ENCODE measurements around the gene NEAT1. TPM values are rescaled to one million over a fixed set of nuclear protein-coding genes. Genes with fewer than 3 reads are reported as not detected.
"Not testable (repeated sequence)": the region's sequence is repeated elsewhere in the genome, so short reads cannot be mapped to it uniquely, and the experiment has no call there.

The NEAT1 gene
- total RNA-seq, 1 donor from 2014 or later, result 425 TPM

DNA sequence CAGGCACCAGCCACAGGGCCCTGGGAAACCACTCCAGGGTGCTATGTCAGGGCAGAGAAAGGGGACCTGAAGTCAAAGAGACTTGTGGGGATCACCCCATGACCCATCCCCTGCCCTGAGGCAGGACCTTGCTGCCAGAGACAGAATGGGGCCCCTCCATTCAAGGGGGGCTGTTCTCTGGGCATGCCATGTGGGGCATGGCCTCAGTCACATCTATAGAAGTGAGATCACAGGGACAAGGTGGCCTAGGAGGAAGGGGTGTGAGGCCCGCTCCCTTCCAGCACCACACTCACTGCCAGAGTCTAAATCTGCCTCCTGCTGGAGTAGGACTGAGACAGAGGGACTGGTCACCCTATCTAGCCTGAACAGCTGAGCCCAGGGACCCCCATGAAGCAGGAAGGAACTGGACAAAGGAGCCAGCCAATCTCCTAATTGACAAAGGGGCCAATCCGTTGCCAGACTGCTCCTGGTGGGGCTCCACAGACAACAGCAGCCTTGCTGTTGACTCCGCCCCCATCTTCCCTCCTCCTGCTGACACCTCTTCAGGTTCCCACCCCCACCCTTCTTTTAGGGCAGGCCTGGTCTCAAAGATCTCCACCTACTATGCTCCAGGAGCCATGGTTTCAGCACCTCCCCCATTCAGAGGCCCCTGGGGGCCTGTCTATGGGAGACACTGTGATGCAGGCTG lies 26.0 kb downstream of the NEAT1 start:
- DNase-seq (ENCODE audit: extremely low read depth, low read depth, low spot score), result no peak

DNA sequence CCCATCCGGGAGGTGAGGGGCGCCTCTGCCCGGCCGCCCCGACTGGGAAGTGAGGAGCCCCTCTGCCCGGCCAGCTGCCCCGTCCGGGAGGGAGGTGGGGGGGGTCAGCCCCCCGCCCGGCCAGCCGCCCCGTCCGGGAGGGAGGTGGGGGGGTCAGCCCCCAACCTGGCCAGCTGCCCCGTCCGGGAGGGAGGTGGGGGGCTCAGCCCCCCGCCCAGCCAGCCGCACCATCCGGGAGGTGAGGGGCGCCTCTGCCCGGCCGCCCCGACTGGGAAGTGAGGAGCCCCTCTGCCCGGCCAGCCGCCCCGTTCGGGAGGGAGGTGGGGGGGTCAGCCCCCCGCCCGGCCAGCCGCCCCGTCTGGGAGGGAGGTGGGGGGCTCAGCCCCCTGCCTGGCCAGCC lies 28.7 kb downstream of the NEAT1 start:
- DNase-seq (ENCODE audit: extremely low read depth, low read depth, low spot score), result not testable (repeated sequence)

DNA sequence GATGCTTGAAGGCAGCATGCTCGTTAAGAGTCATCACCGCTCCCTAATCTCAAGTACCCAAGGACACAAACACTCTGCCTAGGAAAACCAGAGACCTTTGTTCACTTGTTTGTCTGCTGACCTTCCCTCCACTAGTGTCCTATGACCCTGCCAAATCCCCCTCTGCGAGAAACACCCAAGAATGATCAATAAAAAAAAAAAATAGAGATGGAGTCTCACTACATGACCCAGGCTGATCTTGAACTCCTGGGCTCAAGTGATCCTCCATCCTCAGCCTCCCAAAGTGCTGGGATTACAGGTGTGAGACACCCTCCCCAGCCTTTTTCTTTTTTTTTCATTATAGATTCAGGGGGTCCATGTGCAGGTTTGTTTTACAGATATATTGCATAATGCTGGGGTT lies 29.7 kb downstream of the NEAT1 start:
- not testable (repeated sequence) for DNase-seq (ENCODE audit: extremely low read depth, low read depth, low spot score)

DNA sequence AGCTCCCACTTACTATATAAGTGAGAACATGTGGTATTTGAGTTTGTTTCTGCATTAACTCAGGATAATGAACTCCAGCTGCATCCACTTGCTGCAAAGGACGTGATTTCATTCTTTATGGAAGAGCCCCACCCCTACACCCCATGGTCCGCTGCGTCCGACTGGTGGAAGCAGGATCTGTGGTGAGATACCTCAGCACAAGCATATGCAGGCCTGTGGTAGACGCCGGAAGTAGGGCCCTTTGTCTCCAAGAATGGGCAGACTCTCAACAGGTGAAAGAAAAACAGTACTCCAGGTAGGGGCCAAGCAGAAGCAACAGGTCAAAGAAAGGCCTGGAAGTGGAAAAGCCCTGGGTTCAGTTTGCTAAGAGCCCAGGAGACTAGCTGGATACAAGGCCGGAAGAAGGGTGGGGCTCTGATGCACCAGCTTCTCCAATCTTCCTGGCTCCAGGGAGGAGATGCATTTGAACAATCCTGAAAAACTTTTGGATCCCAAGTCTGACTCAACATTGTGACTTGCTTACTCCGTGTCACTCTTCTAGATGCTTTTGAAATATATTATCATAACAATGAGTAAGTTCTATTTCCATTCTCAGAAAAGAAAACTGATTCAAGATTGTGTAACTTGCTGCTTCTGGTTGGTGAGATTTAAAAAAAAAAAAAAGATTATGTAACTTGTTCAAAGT lies 30.4 kb downstream of the NEAT1 start:
- no peak for DNase-seq (ENCODE audit: extremely low read depth, low read depth, low spot score)

DNA sequence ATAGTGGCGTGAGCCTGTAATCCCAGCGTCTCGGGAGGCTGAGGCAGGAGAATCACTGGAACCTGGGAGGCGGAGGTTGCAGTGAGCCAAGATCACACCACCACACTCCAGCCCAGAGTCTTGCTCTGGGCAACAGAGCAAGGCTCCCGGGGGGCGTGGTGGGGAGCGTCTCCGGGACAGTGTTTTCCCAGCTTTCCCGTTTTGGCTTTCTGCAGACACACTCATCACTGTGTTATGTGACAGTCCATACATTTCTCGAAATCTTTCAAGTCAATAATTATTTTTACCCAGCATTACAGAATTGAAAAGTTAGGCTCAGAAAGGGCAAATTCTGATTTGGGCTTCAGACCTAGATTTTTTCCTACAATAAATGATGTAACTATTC lies 31.7 kb downstream of the NEAT1 start:
- no peak for DNase-seq (ENCODE audit: extremely low read depth, low read depth, low spot score)

DNA sequence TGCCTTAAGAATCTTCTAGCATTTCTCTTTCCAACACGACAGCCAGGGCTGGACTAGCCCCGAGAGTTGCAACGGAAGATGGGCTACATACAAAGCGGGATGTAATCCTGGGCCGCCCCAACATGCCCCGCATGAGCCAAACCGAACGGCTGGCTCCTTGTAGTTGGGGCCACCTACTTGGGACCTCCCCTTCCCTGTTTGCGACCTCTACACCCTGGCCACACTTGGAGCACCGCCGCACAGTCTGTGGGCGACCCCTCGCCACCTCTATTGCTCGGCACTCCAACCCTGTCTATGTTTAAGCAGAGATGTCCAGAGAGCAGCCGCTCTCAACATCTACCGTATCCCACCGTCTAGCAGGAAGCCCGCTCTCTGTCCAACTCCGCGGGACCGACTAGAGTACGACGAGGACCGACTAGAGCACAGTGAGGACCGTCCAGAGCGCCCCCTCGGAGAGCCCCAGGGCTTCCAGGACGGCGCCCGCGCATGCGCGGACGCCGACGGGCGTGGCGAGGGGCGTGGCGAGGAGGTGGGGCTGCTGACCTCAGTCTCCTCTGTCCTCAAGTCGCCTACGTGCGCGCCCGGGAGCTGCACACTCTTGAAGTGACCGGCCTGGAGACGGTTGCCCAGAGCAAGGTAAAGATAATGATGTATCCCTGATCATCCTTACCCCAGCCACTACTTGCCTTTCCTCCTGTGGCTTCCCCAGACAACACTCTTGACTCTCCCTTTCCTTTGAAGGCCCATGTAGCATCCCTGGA lies 32.3 kb downstream of the NEAT1 start:
- DNase-seq (ENCODE audit: extremely low read depth, low read depth, low spot score), result no peak

DNA sequence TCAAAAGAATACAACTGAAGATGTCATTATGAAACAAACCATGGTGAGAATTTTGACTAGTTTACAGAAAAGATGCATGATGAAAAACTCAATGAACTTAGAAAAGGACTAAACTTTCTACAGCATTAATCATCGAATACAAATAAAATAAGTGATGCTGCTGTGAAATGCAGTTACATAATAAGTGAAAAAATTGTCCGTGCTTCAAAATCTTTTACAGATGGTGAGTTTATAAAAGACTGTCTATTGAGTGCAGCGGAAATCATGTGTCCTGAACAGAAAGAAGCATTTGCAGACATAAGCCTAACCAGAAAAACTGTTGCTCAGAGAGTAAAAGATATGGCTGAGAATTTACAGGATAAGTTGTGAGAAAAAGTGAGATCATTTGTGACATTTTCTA lies 33.8 kb downstream of the NEAT1 start:
- no peak for DNase-seq (ENCODE audit: extremely low read depth, low read depth, low spot score)

DNA sequence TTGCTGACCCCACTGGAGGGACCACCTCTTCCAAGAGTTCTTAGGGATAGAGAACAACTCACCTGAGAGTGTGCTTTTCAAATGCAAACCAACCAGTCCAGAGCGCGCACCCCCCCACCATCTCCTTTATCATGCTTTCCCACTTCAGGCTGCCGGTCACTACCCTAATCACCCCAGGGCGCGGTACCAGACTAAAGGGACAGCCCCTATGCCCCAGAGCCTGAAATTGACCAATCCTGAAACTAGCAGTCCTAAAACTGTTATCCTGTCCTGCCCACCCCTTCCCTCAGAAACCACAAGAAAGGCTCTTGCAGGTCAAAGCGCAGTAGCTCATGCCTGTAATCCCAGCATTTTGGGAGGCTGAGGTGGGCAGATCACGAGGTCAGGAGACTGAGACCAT lies 37.0 kb downstream of the NEAT1 start:
- DNase-seq (ENCODE audit: extremely low read depth, low read depth, low spot score), result no peak

DNA sequence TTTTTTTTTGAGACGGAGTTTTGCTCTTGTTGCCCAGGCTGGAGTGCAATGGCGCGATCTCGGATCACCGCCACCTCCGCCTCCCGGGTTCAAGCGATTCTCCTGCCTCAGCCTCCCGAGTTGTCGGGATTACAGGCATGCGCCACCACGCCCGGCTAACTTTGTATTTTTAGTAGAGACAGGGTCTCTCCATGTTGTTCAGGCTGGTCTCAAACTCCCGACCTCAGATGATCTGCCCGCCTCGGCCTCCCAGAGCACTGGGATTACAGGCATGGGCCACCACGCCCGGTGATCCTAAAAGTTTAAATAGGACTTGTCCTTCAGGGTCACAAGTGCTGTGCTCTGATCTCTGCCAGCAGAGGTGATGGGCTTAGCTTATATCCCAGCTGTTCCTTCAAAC lies 42.9 kb downstream of the NEAT1 start:
- not testable (repeated sequence) for DNase-seq (ENCODE audit: extremely low read depth, low read depth, low spot score)

DNA sequence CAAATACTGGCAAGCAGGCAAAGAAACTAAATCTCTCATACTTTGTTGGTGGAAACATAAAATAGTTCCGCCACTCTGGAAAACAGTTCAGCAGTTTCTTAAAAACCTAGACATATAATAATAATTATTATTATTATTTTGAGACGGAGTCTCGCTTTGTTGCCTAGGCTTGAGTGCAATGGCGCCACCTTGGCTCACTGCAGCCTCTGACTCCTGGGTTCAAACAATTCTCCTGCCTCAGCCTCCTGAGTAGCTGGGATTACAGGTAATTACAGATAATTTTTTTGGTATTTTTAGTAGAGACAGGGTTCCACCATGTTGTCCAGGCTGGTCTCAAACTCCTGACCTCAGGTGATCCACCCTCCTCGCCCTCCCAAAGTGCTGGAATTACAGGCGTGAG lies 44.7 kb downstream of the NEAT1 start:
- not testable (repeated sequence) for DNase-seq (ENCODE audit: extremely low read depth, low read depth, low spot score)

DNA sequence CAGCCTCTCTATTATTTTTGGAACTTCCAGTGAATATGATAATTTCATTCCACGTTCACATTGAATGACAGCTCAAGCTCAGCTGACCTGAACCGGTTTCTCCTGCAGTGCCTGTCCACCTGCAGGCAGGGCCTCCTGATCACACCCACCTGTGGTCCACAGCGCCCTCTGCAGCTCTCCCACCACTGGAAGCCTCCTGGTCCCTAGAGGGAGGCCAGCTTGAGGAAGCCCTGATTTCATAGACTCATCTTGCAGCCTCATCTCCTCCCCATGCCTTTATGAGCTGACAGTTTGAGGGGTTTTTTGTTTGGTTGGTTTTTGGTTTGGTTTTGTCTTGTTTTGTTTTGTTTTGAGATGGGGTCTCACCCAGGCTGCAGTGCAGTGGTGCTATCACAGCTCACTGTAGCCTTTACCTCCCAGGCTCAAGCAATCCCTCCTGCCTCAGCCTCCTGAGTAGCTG lies 46.3 kb downstream of the NEAT1 start:
- DNase-seq (ENCODE audit: extremely low read depth, low read depth, low spot score), result no peak

DNA sequence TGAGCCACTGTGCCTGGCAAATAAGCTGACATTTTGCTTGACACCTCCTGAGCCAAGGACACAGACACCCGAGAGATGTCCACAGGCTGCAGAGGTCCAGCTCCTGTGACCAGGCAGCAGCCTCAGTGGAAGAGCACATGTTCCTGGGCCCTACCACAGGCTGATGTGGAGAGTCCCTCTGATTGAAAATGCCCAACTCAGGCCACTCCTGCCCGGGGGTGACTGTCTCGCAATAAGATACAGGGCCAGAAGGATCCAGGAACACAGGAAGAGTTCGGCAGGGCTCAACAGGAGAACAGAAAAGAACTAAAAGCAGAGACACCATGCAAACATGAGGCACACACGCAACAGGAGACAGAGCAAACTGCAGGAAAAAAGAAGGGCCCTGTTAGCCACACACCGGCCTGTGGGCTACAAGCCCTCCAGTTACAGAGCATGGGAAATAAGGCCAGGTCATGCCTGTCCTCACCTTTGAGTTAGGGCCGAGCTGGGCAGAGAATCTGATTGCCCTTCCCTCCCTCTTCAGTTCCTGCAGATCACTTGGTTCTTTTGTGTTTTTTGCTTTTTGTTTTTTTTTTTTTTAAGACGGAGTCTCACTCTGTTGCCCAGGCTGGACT lies 47.9 kb downstream of the NEAT1 start:
- DNase-seq (ENCODE audit: extremely low read depth, low read depth, low spot score), result no peak

DNA sequence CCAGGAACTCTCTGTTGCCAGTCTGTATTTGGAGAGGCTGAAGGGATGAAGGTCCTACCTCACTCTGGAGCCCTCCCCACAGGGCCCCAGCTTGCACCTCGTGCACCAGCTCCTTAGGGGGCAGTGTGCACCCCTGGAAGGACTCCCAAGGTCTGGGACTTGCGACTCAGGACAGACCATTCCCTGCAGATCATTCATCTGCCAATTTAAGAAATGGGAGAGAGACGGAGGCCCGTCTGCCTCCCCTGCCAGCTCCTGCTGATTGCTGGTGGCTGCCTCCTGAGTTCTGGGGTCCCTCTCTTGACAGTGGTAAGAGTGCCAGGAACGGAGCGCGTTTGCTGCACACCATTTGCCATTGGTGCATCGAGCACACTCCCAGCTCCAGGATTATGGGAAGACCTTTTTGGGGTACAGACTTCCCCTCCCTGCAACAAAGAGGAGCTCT lies 48.9 kb downstream of the NEAT1 start:
- DNase-seq (ENCODE audit: extremely low read depth, low read depth, low spot score), result no peak

DNA sequence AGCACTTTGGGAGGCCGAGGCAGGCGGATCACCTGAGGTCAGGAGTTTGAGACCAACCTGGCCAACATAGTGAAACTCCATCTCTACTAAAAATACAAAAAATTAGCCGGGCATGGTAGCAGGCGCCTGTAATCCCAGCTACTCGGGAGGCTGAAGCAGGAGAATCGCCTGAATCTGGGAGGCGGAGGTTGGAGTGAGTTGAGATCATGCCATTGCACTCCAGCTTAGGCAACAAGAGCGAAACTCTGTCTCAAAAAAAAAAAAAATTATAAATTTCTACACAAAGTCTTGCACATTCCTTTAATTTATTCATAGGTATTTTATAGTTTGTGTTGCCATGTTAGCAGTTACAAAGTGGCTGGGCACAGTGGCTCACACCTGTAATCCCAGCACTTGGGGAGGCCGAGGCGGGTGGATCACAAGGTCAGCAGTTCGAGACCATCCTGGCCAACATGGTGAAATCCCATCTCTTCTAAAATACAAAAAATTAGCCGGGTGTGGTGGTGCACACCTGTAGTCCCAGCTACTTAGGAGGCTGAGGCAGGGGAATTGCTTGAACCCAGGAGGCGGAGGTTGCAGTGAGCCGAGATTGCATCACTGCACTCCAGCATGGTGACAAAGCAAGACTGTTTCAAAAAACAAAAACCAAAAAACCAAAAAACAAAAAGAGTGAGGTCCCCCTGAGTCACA lies 50.1 kb downstream of the NEAT1 start:
- not testable (repeated sequence) for DNase-seq (ENCODE audit: extremely low read depth, low read depth, low spot score)

DNA sequence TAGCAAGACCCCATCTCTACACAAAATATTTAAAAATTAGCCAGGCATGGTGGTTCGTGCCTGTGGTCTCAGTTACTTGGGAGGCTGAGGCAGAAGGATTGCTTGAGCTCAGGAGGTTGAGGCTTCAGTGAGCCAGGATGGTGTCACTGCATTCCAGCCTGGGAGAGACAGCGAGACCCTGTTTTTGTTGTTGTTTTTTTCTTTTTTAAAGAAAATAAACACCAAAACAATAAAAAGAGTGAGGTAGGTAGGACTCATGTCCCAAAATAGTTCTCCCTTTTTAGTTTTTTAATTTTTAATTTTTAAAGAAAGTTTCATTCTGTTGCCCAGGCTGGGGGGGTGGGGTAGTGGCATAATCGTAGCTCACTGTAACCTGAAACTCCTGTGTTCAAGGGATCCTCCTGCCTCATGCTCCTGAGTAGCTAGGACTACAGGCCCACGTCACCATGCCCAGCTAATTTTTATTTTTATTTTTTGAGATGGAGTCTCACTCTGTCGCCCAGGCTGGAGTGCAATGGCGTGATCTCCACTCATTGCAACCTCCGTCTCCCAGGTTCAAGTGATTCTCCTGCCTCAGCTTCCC lies 50.8 kb downstream of the NEAT1 start:
- DNase-seq (ENCODE audit: extremely low read depth, low read depth, low spot score), result no peak

DNA sequence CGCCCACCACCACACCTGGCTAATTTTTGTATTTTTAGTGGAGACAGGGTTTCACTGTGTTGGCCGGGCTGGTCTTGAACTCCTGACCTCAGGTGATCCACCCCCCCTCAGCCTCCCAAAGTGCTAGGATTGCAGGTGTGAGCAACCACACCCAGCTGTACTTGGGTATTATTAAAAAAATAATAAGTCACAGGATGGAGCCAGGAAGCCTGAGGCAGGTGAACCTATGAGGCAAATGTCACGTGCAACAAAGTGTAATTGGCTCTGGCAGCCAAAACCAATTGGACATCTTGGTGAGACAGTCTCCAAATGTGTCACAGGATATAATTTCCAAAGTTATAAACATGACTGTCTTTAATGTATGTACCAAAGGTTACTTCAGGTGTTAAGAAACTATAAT lies 52.3 kb downstream of the NEAT1 start:
- DNase-seq (ENCODE audit: extremely low read depth, low read depth, low spot score), result no peak

DNA sequence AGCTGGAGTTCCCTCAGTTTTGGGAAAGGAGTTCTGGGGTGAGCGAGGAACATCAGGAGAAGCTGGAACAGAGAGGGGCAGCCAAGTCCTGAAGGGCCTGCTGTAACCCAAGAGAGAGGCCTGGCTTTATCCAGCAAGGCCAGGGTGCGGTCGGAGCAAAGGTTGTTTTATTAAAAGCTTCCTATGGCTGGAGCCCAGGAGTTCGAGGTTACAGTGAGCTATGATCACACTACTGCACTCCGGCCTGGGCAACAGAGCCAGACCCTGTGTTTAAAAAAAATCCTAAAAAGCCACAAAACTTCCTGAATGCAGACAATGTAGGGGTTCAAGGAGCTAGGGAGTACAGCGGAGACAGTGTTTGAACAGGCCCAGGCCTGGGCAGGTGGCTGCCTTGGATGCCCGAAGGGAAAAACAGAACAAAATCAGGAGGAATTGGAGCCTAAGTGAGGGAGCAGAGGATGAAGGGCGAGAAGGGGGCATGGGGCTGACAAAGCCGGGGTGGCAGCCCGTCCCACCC lies 54.1 kb downstream of the NEAT1 start:
- no peak for DNase-seq (ENCODE audit: extremely low read depth, low read depth, low spot score)

DNA sequence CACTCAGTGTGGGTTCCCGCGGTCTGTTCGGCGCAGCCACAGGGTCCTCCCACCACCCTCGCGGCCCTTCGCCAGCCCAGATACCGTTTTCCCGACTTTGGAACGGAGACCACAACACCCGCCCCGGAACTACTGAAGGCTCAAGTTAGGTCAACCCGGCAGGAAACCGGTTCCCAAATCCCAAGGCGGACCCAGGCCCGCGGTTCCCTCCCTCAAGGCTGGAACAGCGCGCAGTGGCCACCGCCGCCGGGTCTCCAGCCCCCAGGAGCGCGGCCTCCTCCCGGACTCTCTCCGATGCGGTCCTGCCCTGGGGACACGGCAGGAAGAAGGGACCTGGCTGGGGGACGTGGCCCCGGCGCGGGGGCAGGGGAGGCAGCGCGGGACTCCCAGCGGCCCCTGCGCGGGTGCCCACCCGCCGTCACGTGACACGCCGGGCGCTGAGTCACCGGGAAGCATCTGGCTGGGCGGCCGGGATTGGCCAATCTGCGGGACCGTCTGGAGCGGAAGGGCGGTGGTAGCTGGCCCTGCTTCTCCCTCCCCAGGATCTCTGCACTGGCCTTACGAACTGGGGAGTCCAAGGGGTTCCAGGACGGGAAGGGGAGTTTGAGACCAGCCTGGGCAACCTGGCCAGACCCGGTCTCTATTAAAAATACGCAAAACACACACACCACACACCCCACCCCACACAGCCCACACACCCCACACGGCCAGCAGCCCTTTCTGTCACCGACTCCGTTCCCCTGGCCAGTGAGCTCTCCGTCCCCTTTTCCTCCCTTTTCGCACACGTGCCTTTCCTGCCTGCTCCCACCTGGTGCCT lies 54.8 kb downstream of the NEAT1 start:
- no peak for DNase-seq (ENCODE audit: extremely low read depth, low read depth, low spot score)
